Measurements from ENCODE around the gene NUMBL.

- TF ChIP-seq CTCF (IDR thresholded peaks at IDR 0.05) (no peak), POLR2A (IDR thresholded peaks at IDR 0.05) (no peak)
These were observed 14.9 kb upstream of the NUMBL start for GRCh38 chr19:40705362-40705651.
